ENCODE data around the gene CBX5.

Gene CBX5

DNA sequence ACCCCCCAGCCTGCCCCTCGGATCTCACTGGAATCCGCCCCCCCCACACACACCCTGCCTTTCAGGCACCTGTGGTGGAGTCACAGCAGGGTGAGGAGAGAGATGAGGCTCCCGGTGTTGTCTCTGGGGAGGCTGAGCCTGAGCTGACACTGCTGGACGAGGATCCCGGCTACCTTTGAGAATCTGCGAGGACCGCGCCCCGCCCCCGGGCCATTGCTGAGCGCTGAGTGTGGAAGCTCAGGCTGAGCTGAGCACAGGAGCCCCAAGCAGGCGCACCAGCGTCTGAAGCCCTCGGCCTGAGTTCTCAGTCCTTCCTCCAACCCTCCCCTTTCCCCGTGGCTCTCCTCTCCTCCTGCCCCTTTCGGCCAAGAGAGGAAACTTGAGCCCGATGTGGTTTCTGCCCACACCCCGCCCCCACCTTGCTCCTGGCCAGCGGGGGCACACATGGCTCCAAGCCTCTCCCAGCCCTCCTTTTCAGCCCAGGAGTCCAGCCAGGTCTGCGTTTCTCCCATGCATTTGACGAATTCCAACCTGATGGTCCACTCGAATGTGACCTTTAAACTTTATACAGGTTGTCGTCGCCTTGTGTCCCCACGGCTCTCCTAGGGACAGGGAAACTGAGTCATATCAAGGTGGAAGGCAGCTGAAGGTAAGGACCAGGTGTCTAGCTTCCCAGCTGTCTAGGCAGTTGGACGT is 21.0 kb upstream of the CBX5 start, which contains the start of gene NFE2:
Gene NFE2, minus strand, starts transcription at position 284 of the 696 bp plus-strand sequence. CDS start 5,767 bp downstream, outside the sequence.
- H3K27me3 Mint-ChIP-seq = peaks cover 28% of the 10 kb centered on the region
- peak in 1 of 2 donors; percentile 42 for DNase-seq (ENCODE audit: low spot score in 2 of 2)
- no peak within 1 kb of the TSS for H3K27ac Mint-ChIP-seq
- no peaks in the 10 kb centered on the region for H3K36me3 Mint-ChIP-seq
- ATAC-seq (ENCODE audit: low read depth) = peak; percentile 64
- no peaks in the 10 kb centered on the region for H3K9me3 Mint-ChIP-seq
- peak within 1 kb of the TSS; percentile 27 for H3K4me3 Mint-ChIP-seq
- H3K4me1 Mint-ChIP-seq = peaks cover 29% of the 10 kb centered on the region

DNA sequence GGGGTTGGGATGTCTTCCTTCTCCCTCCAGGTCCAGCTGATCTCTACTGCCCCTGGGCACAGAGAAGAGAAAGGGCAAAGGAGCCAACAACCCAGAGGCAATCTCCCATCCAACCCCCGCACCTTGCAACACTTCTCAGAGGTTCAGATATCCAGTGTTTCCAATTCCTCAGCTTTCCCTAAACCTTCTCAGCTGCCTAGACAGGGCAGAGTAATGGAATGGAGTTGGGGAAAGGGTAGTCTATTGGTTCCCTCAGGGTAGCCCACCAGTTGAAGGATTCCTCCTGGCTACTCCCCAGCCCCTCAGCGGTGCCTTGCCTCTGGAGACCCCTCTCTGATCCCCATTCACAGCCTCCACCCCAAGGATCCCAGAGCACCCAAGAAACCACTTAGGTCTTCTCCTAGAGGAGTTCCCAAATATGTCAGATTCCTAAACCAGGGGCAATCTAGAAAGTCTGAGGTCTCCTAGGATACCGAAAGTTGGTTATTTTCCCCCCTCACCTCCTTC is 20.4 kb upstream of the CBX5 start:
- no peaks in the 10 kb centered on the region for H3K36me3 Mint-ChIP-seq
- peaks cover 28% of the 10 kb centered on the region for H3K27me3 Mint-ChIP-seq
- ATAC-seq (ENCODE audit: low read depth) (no peak), DNase-seq (ENCODE audit: low spot score in 2 of 2) (no peak)
- no peak overlapping the region for H3K4me3 Mint-ChIP-seq
- peaks cover 29% of the 10 kb centered on the region for H3K4me1 Mint-ChIP-seq
- H3K27ac Mint-ChIP-seq = no peak overlapping the region
- H3K9me3 Mint-ChIP-seq = no peaks in the 10 kb centered on the region

DNA sequence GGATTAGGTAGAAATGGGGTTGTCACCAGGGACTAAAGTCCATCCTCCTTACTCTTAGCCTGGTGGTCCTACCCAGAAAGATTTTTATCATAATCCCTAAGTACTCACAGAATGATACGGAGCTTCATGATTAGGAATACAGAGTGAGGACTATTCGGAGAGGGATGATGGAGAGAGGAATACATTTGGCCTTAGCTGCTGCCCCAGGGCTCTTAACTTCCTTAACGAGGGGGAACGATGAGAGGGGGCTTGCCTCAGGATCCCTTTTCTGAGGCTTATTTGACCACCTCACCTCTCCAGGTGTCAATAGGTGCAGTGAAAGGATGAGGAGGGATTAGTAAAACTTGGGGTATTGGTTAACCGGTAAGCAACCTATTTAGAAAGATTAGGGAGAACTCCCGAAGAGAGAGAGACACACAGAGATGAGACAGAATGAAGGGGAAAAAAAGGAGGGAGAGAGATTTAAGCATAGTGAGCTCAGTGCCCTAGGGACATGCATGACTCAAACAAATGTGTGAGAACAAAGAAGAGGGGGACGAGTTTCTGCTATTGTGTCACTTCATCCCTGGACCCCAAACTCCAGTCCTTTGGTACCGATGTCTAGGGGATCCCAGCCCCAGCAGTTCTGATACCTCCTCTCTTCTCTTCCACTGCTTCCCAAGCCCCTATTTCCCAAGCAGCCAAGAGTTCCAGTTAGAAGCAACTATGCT is 19.7 kb upstream of the CBX5 start:
- Mint-ChIP-seq H3K27me3 (peaks cover 28% of the 10 kb centered on the region), H3K36me3 (no peaks in the 10 kb centered on the region), H3K9me3 (no peaks in the 10 kb centered on the region), H3K4me1 (peaks cover 27% of the 10 kb centered on the region), H3K27ac (no peak overlapping the region), H3K4me3 (no peak overlapping the region)
- no peak for DNase-seq (ENCODE audit: low spot score in 2 of 2)
- no peak for ATAC-seq (ENCODE audit: low read depth)

DNA sequence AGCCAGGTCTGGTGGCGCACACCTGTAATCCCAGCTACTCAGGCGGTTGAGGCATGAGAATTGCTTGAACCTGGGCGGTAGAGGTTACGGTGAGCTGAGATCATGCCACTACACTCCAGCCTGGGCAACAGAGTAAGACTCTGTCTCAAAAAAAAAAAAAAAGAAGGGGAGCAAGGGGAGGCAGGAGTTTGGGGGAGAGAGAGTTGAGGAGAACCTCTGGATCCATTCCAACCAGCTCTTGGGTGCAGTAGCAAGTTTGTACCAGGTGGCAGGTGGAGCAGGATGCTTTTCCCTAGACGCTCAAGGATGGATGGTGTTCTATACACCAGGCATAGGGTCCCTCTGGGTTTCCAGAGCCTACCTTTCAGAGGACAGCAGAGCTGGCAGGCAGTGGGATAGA is 19.0 kb upstream of the CBX5 start:
- H3K9me3 Mint-ChIP-seq = no peaks in the 10 kb centered on the region
- no peak overlapping the region for H3K27ac Mint-ChIP-seq
- peaks cover 20% of the 10 kb centered on the region for H3K4me1 Mint-ChIP-seq
- H3K4me3 Mint-ChIP-seq = no peak overlapping the region
- ATAC-seq (ENCODE audit: low read depth) (no peak), DNase-seq (ENCODE audit: low spot score in 2 of 2) (no peak)
- H3K27me3 Mint-ChIP-seq = peaks cover 28% of the 10 kb centered on the region
- no peaks in the 10 kb centered on the region for H3K36me3 Mint-ChIP-seq

DNA sequence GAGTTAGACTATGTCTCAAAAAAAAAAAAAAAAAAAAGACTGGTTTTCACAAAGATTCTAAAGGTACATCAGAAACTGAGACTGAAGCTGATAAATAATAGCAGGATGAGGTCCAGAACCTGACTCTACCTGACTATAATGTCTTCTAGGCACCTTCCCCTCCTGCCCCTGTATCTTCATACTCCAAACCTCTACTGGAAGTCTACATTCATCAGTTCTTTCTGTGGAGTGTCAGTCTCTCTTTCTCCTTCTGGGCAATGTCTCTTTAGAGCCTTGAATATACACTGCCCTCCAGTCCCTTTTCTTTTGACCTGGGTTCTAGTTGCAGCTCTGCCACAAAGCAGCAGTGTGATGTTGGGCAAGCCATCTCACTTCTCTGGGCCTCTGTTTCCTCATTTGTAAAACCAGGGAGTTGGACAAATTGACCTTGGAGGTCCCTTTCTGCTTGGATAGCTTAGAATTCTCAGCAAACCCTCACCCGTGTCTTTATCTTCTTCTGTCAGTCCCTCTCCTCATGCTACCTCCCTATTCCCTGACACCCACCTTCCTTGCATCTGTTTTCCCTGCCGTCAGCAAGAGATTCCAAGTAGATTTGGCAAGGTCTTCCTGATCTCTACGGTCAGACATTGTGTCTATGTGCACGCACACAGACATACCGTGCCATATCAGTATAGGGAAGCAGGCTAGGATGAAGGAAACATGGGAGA is 16.6 kb upstream of the CBX5 start:
- Mint-ChIP-seq H3K9me3 (no peaks in the 10 kb centered on the region), H3K4me1 (peaks cover 13% of the 10 kb centered on the region), H3K36me3 (no peaks in the 10 kb centered on the region), H3K4me3 (no peak overlapping the region), H3K27ac (no peak overlapping the region), H3K27me3 (peaks cover 21% of the 10 kb centered on the region)
- DNase-seq (ENCODE audit: low spot score in 2 of 2) (no peak), ATAC-seq (ENCODE audit: low read depth) (no peak)

DNA sequence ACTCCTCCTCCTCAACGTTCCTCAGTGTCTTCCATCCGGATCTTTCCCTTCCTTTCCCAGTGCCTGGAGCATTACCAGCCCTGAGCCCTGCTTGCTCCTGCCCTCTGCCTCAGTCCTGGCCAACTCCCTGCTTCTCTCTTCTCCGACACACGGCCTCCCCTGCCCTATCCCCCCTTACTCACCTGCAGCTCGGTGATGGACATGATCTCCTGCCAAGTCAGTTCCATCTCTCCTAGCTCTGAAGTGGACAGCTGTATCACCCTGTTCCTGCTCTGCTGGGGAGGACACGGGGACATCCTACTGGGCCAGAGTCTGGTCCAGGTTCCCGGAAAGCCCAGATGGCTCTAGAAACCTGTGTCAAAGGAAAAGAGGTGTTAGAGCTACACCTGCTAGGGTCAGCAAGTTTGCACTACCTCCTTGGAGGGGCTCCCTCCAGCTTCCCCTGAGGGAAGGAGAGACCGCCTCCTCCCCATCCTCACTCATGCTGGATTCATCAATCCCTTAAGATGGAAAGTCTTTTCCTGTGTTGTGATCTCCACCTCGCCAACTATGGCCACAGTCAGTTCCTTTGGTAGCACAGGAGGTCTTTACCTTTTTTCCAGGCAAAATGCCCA is 15.1 kb upstream of the CBX5 start:
- DNase-seq (ENCODE audit: low spot score in 2 of 2) = no peak
- H3K27ac Mint-ChIP-seq = peak overlapping the region; percentile 6
- peaks cover 17% of the 10 kb centered on the region for H3K27me3 Mint-ChIP-seq
- no peak for ATAC-seq (ENCODE audit: low read depth)
- H3K4me3 Mint-ChIP-seq = no peak overlapping the region
- no peaks in the 10 kb centered on the region for H3K36me3 Mint-ChIP-seq
- peaks cover 10% of the 10 kb centered on the region for H3K4me1 Mint-ChIP-seq
- no peaks in the 10 kb centered on the region for H3K9me3 Mint-ChIP-seq

- H3K27ac Mint-ChIP-seq = no peak overlapping the region
- H3K4me3 Mint-ChIP-seq = no peak overlapping the region
- peaks cover 8% of the 10 kb centered on the region for H3K4me1 Mint-ChIP-seq
- ATAC-seq (ENCODE audit: low read depth) (peak; percentile 57), DNase-seq (ENCODE audit: low spot score in 2 of 2) (peak in 1 of 2 donors; percentile 33)
- H3K27me3 Mint-ChIP-seq = peaks cover 10% of the 10 kb centered on the region
- H3K36me3 Mint-ChIP-seq = no peaks in the 10 kb centered on the region
- no peaks in the 10 kb centered on the region for H3K9me3 Mint-ChIP-seq
Observed at GRCh38 chr12:54294152-54294952, 14.4 kb upstream of the CBX5 start.

DNA sequence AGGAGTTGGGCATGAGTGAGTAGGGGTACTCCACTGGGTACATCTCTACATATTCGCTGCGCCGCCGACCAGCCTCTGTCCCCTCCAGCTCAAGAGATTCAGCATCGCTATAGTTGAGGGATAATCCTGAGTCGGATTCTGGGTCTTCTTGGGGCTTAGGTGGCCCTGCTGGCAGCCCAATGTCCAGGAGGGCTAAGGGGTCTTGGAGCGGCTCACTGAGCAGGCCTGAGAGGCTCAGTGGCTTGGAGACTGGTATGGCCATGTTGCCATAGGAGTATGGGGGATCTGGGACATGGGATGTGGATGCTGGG is 13.0 kb upstream of the CBX5 start:
- Mint-ChIP-seq H3K27me3 (peaks cover 5% of the 10 kb centered on the region), H3K36me3 (no peaks in the 10 kb centered on the region), H3K9me3 (no peaks in the 10 kb centered on the region), H3K27ac (no peak overlapping the region), H3K4me1 (peaks cover 7% of the 10 kb centered on the region), H3K4me3 (no peak overlapping the region)
- ATAC-seq (ENCODE audit: low read depth) (no peak), DNase-seq (ENCODE audit: low spot score in 2 of 2) (no peak)

GRCh38 chr12:54292083-54292930 is 12.4 kb upstream of the CBX5 start:
- peaks cover 5% of the 10 kb centered on the region for H3K4me1 Mint-ChIP-seq
- H3K36me3 Mint-ChIP-seq = peaks cover 4% of the 10 kb centered on the region
- H3K27ac Mint-ChIP-seq = no peak overlapping the region
- no peak overlapping the region for H3K4me3 Mint-ChIP-seq
- no peaks in the 10 kb centered on the region for H3K9me3 Mint-ChIP-seq
- ATAC-seq (ENCODE audit: low read depth) = no peak
- H3K27me3 Mint-ChIP-seq = peaks cover 3% of the 10 kb centered on the region
- DNase-seq (ENCODE audit: low spot score in 2 of 2) = no peak

DNA sequence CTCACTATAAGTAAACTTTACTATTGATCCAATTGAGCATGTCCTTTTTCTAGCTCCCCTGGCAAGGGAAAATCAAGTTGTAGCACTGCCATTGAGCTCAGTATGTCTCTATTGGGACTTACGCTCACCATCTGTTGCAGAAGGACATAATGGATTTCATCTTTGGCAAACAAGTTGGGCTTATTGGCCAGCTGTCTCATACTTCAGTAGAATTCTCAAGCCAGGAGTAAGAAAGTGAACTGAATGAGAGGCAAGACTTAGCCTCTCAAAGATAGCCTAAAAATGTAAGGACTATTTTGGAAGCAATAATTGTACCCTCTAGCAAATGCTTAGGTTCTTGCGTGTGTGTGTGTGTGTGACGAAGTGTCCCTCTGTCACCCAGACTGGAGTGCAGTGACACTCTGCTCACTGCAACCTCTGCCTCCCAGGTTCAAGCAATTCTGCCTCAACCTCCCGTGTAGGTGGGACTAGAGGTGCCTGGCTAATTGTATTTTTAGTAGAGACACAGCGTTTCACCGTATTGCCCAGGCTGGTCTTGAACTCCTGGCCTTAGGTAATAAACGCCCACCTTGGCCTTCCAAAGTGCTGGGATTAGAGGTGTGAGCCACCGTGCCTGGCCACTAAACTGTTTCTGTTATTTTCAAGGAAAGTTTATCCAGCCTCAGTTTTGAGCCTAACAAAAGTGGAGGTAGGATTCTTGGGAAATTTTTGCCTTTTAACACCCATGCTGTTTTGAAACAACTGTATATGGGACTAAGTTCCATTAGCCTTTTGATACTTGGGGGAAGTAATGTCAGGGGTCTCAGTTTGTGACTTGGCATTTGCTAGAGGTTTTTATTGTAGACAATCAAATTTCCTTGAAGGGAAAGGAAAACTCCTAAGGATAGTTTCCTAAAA is 7.6 kb upstream of the CBX5 start:
- H3K36me3 Mint-ChIP-seq = peaks cover 26% of the 10 kb centered on the region
- H3K27me3 Mint-ChIP-seq = no peaks in the 10 kb centered on the region
- no peak overlapping the region for H3K27ac Mint-ChIP-seq
- no peak for ATAC-seq (ENCODE audit: low read depth)
- H3K9me3 Mint-ChIP-seq = no peaks in the 10 kb centered on the region
- H3K4me3 Mint-ChIP-seq = no peak overlapping the region
- no peak for DNase-seq (ENCODE audit: low spot score in 2 of 2)
- H3K4me1 Mint-ChIP-seq = peaks cover 22% of the 10 kb centered on the region

- H3K27me3 Mint-ChIP-seq = no peaks in the 10 kb centered on the region
- H3K27ac Mint-ChIP-seq = peak overlapping the region; percentile 39
- no peaks in the 10 kb centered on the region for H3K9me3 Mint-ChIP-seq
- DNase-seq (ENCODE audit: low spot score in 2 of 2) (no peak), ATAC-seq (ENCODE audit: low read depth) (no peak)
- H3K4me3 Mint-ChIP-seq = no peak overlapping the region
- H3K4me1 Mint-ChIP-seq = peaks cover 25% of the 10 kb centered on the region
- peaks cover 31% of the 10 kb centered on the region for H3K36me3 Mint-ChIP-seq
Observed at GRCh38 chr12:54286042-54287030, 6.4 kb upstream of the CBX5 start.

Measured in memory B cell (primary cell).